ENCODE measurements around the gene SHISA2. TPM values are rescaled to one million over a fixed set of nuclear protein-coding genes. Genes with fewer than 3 reads are reported as not detected.

Gene SHISA2
- total and polyA plus RNA-seq, 2 of the 13 experiments (the other 11 are each of a cell fraction or from before 2014, with no cell fraction given): not detected

DNA sequence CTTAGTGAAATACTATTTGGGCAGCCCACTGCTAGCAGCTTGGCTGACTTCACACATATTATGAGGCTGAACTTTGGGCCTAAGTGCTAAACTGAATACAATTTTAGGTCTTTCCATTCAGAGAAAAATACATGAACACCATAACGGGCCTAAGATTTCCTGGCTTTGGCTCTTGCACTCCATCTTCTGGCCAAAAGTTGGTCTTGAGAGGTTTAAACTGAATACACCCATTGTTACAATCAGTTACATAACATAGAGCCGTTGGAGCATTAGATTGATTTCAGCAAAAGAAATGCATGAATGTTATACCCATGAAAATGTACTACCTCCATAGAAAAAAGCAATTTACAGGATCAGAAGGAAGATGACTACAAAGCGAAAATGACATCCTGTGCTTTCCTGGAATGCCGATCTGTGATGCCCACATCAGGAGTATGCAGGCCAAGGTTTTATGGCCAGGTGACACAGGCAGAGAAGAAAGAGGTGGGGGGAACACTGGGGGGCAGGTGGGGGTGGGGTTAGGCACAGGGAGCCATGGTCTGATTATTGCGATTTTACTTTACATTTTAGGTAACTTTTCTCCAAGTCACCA, 11.1 kb upstream of the SHISA2 start:
- no peak overlapping the region for H3K4me3 ChIP-seq (replicated peaks in 1 of 3; ENCODE audit: insufficient read depth in 1 of 3, low read depth in 2 of 3, low read length in 3 of 3)
- H3K27me3 ChIP-seq (ENCODE audit: control insufficient read depth in 1 of 2, insufficient read depth in 2 of 2, low read length in 2 of 2): peaks cover 1 to 17% of the 10 kb centered on the region in 2 experiments; a peak in 2 of 5 replicates
- H3K4me2 ChIP-seq (ENCODE audit: low read depth, low read length): no peak overlapping the region
- intact Hi-C loops (cut with micrococcal nuclease; ENCODE audit: unreplicated experiment): loop anchor here (1.0 kb wide), 1 partner anchor 489 kb away; no protein-coding TSS in a partner anchor
- H3K79me2 ChIP-seq (ENCODE audit: insufficient read depth, low read length): no peaks in the 10 kb centered on the region
- ChIA-PET POLR2A (no interaction called here), CTCF (ENCODE audit: low intra/inter-chr PET ratio, low total read pairs) (interaction anchor here (1.8 kb wide), 1 partner anchor 488 kb away, joined by 13 read pairs; no protein-coding TSS in a partner anchor)
- ATAC-seq (peak; percentile 76), DNase-seq (ENCODE audit: low spot score) (peak; percentile 59), FAIRE-seq (peak; percentile 66)
- WGBS (ENCODE audit: low lambda C conversion rate): 12% methylated on average over 5 of the region's 5 CpGs
- H3K9ac ChIP-seq (ENCODE audit: insufficient read depth, low read depth, low read length): no peak overlapping the region
- no peaks in the 10 kb centered on the region for H3K9me3 ChIP-seq (ENCODE audit: low read length)
- no peaks in the 10 kb centered on the region for H3K36me3 ChIP-seq (replicated peaks in 1 of 2; ENCODE audit: control insufficient read depth in 1 of 2, insufficient read depth in 2 of 2, low read length in 2 of 2)
- TF ChIP-seq RAD21 (CRISPR knock-in tag; IDR thresholded peaks at IDR 0.05): 0 out of 2 replicates have a peak, but pooled peaks have one; percentile 13
- TF ChIP-seq, protein P1, sequence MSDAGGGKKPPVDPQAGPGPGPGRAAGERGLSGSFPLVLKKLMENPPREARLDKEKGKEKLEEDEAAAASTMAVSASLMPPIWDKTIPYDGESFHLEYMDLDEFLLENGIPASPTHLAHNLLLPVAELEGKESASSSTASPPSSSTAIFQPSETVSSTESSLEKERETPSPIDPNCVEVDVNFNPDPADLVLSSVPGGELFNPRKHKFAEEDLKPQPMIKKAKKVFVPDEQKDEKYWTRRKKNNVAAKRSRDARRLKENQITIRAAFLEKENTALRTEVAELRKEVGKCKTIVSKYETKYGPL (CRISPR knock-in tag; IDR thresholded peaks at IDR 0.05): peak; percentile 85
- TF ChIP-seq, protein P2, sequence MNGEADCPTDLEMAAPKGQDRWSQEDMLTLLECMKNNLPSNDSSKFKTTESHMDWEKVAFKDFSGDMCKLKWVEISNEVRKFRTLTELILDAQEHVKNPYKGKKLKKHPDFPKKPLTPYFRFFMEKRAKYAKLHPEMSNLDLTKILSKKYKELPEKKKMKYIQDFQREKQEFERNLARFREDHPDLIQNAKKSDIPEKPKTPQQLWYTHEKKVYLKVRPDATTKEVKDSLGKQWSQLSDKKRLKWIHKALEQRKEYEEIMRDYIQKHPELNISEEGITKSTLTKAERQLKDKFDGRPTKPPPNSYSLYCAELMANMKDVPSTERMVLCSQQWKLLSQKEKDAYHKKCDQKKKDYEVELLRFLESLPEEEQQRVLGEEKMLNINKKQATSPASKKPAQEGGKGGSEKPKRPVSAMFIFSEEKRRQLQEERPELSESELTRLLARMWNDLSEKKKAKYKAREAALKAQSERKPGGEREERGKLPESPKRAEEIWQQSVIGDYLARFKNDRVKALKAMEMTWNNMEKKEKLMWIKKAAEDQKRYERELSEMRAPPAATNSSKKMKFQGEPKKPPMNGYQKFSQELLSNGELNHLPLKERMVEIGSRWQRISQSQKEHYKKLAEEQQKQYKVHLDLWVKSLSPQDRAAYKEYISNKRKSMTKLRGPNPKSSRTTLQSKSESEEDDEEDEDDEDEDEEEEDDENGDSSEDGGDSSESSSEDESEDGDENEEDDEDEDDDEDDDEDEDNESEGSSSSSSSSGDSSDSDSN (CRISPR knock-in tag; IDR thresholded peaks at IDR 0.05): no peak
- no peak for TF ChIP-seq ZNF782 (CRISPR knock-in tag; IDR thresholded peaks at IDR 0.05; ENCODE audit: borderline replicate concordance)
- no peak for TF ChIP-seq SSRP1 (CRISPR knock-in tag; IDR thresholded peaks at IDR 0.05)
- peak; percentile 62 for TF ChIP-seq STAG1 (CRISPR knock-in tag; IDR thresholded peaks at IDR 0.05)
- TF ChIP-seq SMC3 (IDR thresholded peaks at IDR 0.05; ENCODE audit: low read length): peak; percentile 72
- TF ChIP-seq, protein P3, sequence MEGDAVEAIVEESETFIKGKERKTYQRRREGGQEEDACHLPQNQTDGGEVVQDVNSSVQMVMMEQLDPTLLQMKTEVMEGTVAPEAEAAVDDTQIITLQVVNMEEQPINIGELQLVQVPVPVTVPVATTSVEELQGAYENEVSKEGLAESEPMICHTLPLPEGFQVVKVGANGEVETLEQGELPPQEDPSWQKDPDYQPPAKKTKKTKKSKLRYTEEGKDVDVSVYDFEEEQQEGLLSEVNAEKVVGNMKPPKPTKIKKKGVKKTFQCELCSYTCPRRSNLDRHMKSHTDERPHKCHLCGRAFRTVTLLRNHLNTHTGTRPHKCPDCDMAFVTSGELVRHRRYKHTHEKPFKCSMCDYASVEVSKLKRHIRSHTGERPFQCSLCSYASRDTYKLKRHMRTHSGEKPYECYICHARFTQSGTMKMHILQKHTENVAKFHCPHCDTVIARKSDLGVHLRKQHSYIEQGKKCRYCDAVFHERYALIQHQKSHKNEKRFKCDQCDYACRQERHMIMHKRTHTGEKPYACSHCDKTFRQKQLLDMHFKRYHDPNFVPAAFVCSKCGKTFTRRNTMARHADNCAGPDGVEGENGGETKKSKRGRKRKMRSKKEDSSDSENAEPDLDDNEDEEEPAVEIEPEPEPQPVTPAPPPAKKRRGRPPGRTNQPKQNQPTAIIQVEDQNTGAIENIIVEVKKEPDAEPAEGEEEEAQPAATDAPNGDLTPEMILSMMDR (CRISPR knock-in tag; IDR thresholded peaks at IDR 0.05): peak; percentile 63
- in situ Hi-C loops (cut with HindIII; ENCODE audit: extremely low pct_ligation_motif_present, low pct_unique_long_range_greater_than_20kb): loop anchor here (5.0 kb wide), 1 partner anchor 491 kb away; no protein-coding TSS in a partner anchor
- H3K4me1 ChIP-seq (ENCODE audit: insufficient read depth, low read length): no peaks in the 10 kb centered on the region
- H2AFZ ChIP-seq (ENCODE audit: low read length): no peak overlapping the region
- BruUV-seq (replicated peaks): no TSS peak
- H3K27ac ChIP-seq (ENCODE audit: extremely low read length, insufficient read depth, low read length): no peak overlapping the region
- no peaks in the 10 kb centered on the region for H4K20me1 ChIP-seq (ENCODE audit: insufficient read depth, low read length)

Data from HepG2 (cell line).